ENCODE results near the gene MEOX1.

MEOX1 gene

DNA sequence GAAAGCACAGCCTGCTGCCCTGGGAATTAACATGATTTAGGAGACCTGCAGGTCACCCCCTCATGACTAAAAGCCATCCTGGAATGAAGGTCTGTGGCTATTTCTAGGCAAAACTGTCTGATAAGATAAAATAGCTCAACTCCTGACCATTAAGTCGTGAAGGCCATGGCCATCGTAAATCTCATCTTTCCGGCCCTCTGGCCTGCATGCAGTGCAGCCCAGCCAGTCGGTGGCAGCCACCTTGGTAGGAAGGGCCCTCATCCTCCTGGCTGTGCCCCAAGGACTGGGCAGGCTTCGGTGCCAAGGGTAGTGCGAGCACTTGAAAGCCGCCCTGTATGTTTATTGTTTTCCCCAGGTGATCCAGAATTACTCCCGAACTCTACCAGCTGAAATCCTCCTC lies 18.2 kb upstream of the MEOX1 start:
- Histone ChIP-seq H3K4me3 (ENCODE audit: low read depth, low read length) (no peak overlapping the region), H3K9ac (ENCODE audit: low read length) (no peak overlapping the region), H3K9me3 (ENCODE audit: control insufficient read depth, insufficient read depth, low read depth, low read length) (no peaks in the 10 kb centered on the region), H3K27me3 (ENCODE audit: control insufficient read depth, insufficient read depth, low read length) (no peaks in the 10 kb centered on the region), H3K36me3 (ENCODE audit: control insufficient read depth, insufficient read depth, low read length) (no peaks in the 10 kb centered on the region), H3K27ac (ENCODE audit: low read depth, low read length) (no peak overlapping the region), H3K4me1 (ENCODE audit: control insufficient read depth, insufficient read depth, low read length) (peaks cover 32% of the 10 kb centered on the region)

DNA sequence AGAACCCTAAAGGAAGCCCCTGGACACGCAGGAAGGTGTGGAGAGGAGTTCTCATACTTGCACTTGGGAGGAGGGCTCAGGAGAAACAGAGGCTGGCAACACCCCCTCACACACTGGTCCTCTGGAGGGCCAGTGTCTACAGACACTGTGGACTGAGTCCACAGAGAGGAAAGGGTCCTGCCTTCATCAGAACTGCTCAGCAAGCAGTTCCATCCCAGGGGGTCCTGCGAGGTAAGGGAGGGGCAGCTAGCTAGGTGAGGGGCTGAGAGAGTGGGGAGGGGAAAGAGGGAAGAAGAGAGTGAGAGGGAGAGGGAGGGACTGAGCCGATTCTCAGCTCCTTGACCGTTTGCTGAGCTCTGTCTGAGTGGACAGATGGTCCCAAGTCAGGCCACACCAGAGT lies 17.7 kb upstream of the MEOX1 start:
- H3K4me3 ChIP-seq (ENCODE audit: low read depth, low read length): no peak overlapping the region

GRCh38 chr17:43676471-43676870 lies 14.7 kb upstream of the MEOX1 start:
- peaks cover 32% of the 10 kb centered on the region for H3K4me1 ChIP-seq (ENCODE audit: control insufficient read depth, insufficient read depth, low read length)
- H3K9me3 ChIP-seq (ENCODE audit: control insufficient read depth, insufficient read depth, low read depth, low read length): no peaks in the 10 kb centered on the region
- H3K9ac ChIP-seq (ENCODE audit: low read length): no peak overlapping the region
- H3K27me3 ChIP-seq (ENCODE audit: control insufficient read depth, insufficient read depth, low read length): no peaks in the 10 kb centered on the region
- no peaks in the 10 kb centered on the region for H3K36me3 ChIP-seq (ENCODE audit: control insufficient read depth, insufficient read depth, low read length)
- no peak overlapping the region for H3K27ac ChIP-seq (ENCODE audit: low read depth, low read length)
- H3K4me3 ChIP-seq (ENCODE audit: low read depth, low read length): no peak overlapping the region

More for the DNA sequence above, 17.7 kb upstream of the MEOX1 start:
- no peaks in the 10 kb centered on the region for H3K9me3 ChIP-seq (ENCODE audit: control insufficient read depth, insufficient read depth, low read depth, low read length)
- H3K9ac ChIP-seq (ENCODE audit: low read length): no peak overlapping the region
- no peaks in the 10 kb centered on the region for H3K36me3 ChIP-seq (ENCODE audit: control insufficient read depth, insufficient read depth, low read length)
- H3K27me3 ChIP-seq (ENCODE audit: control insufficient read depth, insufficient read depth, low read length): no peaks in the 10 kb centered on the region
- peaks cover 32% of the 10 kb centered on the region for H3K4me1 ChIP-seq (ENCODE audit: control insufficient read depth, insufficient read depth, low read length)
- no peak overlapping the region for H3K27ac ChIP-seq (ENCODE audit: low read depth, low read length)

DNA sequence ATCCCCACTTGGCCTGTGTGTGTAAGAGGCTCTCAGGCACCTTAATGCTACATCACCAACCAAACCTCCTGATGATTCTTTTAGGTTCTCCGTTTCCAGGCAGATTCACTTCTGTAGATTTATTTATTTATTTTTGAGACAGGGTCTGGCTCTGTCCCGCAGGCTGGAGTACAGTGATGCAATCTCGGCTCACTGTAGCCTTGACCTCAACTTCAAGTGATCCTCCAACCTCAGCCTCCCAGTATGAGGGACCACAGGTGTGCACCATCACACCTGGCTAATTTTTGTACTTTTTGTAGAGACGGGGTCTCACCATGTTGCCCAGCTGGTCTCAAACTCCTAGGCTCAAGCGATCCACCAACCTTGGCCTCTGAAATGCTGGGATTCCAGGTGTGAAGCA lies 12.7 kb upstream of the MEOX1 start:
- no peak overlapping the region for H3K27ac ChIP-seq (ENCODE audit: low read depth, low read length)
- H3K4me1 ChIP-seq (ENCODE audit: control insufficient read depth, insufficient read depth, low read length): peaks cover 38% of the 10 kb centered on the region
- H3K4me3 ChIP-seq (ENCODE audit: low read depth, low read length): no peak overlapping the region
- no peaks in the 10 kb centered on the region for H3K27me3 ChIP-seq (ENCODE audit: control insufficient read depth, insufficient read depth, low read length)
- H3K36me3 ChIP-seq (ENCODE audit: control insufficient read depth, insufficient read depth, low read length): no peaks in the 10 kb centered on the region
- no peaks in the 10 kb centered on the region for H3K9me3 ChIP-seq (ENCODE audit: control insufficient read depth, insufficient read depth, low read depth, low read length)
- no peak overlapping the region for H3K9ac ChIP-seq (ENCODE audit: low read length)

DNA sequence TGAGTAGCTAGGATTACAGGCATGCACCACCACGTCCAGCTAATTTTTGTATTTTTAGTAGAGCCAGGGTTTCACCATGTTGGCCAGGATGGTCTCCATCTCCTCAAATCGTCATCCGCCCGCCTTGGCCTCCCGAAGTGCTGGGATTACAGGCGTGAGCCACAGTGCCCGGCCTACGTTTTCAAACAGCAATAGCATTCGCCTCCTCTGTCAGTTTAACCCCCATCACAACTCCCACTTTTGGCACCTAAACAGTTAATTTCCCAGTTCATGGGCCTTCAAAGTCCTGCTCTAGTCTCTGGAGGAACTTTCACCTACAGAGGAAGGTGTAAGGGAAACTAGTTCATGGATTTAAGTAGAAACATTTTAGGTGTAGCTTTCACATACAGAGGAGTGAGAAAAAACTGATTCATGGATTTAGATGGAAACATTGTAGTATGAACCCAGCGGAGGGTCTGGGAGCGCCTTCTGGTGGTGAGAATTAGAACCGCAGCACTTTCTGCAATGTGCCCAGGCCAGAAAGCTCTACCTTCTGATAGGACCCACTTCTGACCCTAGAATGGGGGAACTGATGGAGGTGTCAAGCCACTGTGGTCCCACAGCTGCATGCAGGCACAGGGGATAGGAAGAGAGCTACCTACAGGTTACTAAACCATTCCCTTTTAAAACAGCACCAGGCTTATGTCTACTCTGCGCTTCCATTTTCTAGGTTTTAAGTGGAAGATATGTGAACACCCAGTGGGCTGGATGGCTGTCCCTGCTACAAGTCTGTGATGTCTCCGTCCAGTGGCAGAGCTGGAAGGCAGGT lies 12.0 kb upstream of the MEOX1 start:
- Histone ChIP-seq H3K9ac (ENCODE audit: low read length) (no peak overlapping the region), H3K27ac (ENCODE audit: low read depth, low read length) (no peak overlapping the region), H3K36me3 (ENCODE audit: control insufficient read depth, insufficient read depth, low read length) (no peaks in the 10 kb centered on the region), H3K4me1 (ENCODE audit: control insufficient read depth, insufficient read depth, low read length) (peaks cover 38% of the 10 kb centered on the region), H3K9me3 (ENCODE audit: control insufficient read depth, insufficient read depth, low read depth, low read length) (no peaks in the 10 kb centered on the region), H3K27me3 (ENCODE audit: control insufficient read depth, insufficient read depth, low read length) (no peaks in the 10 kb centered on the region), H3K4me3 (ENCODE audit: low read depth, low read length) (no peak overlapping the region)

GRCh38 chr17:43671755-43672519 lies 10.2 kb upstream of the MEOX1 start:
- Histone ChIP-seq H3K27ac (ENCODE audit: low read depth, low read length) (no peak overlapping the region), H3K36me3 (ENCODE audit: control insufficient read depth, insufficient read depth, low read length) (no peaks in the 10 kb centered on the region), H3K4me1 (ENCODE audit: control insufficient read depth, insufficient read depth, low read length) (peaks cover 24% of the 10 kb centered on the region), H3K27me3 (ENCODE audit: control insufficient read depth, insufficient read depth, low read length) (no peaks in the 10 kb centered on the region), H3K9ac (ENCODE audit: low read length) (no peak overlapping the region), H3K9me3 (ENCODE audit: control insufficient read depth, insufficient read depth, low read depth, low read length) (no peaks in the 10 kb centered on the region), H3K4me3 (ENCODE audit: low read depth, low read length) (no peak overlapping the region)

GRCh38 chr17:43671031-43671692 lies 9.4 kb upstream of the MEOX1 start:
- Histone ChIP-seq H3K36me3 (ENCODE audit: control insufficient read depth, insufficient read depth, low read length) (no peaks in the 10 kb centered on the region), H3K9ac (ENCODE audit: low read length) (no peak overlapping the region), H3K27ac (ENCODE audit: low read depth, low read length) (no peak overlapping the region), H3K9me3 (ENCODE audit: control insufficient read depth, insufficient read depth, low read depth, low read length) (no peaks in the 10 kb centered on the region), H3K4me3 (ENCODE audit: low read depth, low read length) (no peak overlapping the region), H3K27me3 (ENCODE audit: control insufficient read depth, insufficient read depth, low read length) (no peaks in the 10 kb centered on the region), H3K4me1 (ENCODE audit: control insufficient read depth, insufficient read depth, low read length) (peaks cover 19% of the 10 kb centered on the region)

- peaks cover 23% of the 10 kb centered on the region for H3K4me1 ChIP-seq (ENCODE audit: control insufficient read depth, insufficient read depth, low read length)
- H3K4me3 ChIP-seq (ENCODE audit: low read depth, low read length): no peak overlapping the region
Measured at GRCh38 chr17:43670645-43671030, 8.9 kb upstream of the MEOX1 start.

GRCh38 chr17:43669971-43670644 lies 8.4 kb upstream of the MEOX1 start:
- H3K27me3 ChIP-seq (ENCODE audit: control insufficient read depth, insufficient read depth, low read length): no peaks in the 10 kb centered on the region
- no peaks in the 10 kb centered on the region for H3K9me3 ChIP-seq (ENCODE audit: control insufficient read depth, insufficient read depth, low read depth, low read length)
- no peak overlapping the region for H3K4me3 ChIP-seq (ENCODE audit: low read depth, low read length)
- peaks cover 21% of the 10 kb centered on the region for H3K4me1 ChIP-seq (ENCODE audit: control insufficient read depth, insufficient read depth, low read length)
- no peaks in the 10 kb centered on the region for H3K36me3 ChIP-seq (ENCODE audit: control insufficient read depth, insufficient read depth, low read length)
- H3K27ac ChIP-seq (ENCODE audit: low read depth, low read length): no peak overlapping the region
- H3K9ac ChIP-seq (ENCODE audit: low read length): no peak overlapping the region

More at GRCh38 chr17:43670645-43671030, 8.9 kb upstream of the MEOX1 start:
- H3K9me3 ChIP-seq (ENCODE audit: control insufficient read depth, insufficient read depth, low read depth, low read length): no peaks in the 10 kb centered on the region
- H3K27ac ChIP-seq (ENCODE audit: low read depth, low read length): no peak overlapping the region
- H3K27me3 ChIP-seq (ENCODE audit: control insufficient read depth, insufficient read depth, low read length): no peaks in the 10 kb centered on the region
- no peak overlapping the region for H3K9ac ChIP-seq (ENCODE audit: low read length)
- no peaks in the 10 kb centered on the region for H3K36me3 ChIP-seq (ENCODE audit: control insufficient read depth, insufficient read depth, low read length)

GRCh38 chr17:43667947-43668348 lies 6.2 kb upstream of the MEOX1 start:
- H3K27ac ChIP-seq (ENCODE audit: low read depth, low read length): no peak overlapping the region
- no peaks in the 10 kb centered on the region for H3K9me3 ChIP-seq (ENCODE audit: control insufficient read depth, insufficient read depth, low read depth, low read length)
- no peak overlapping the region for H3K9ac ChIP-seq (ENCODE audit: low read length)
- H3K27me3 ChIP-seq (ENCODE audit: control insufficient read depth, insufficient read depth, low read length): no peaks in the 10 kb centered on the region
- H3K4me3 ChIP-seq (ENCODE audit: low read depth, low read length): no peak overlapping the region
- peaks cover 24% of the 10 kb centered on the region for H3K4me1 ChIP-seq (ENCODE audit: control insufficient read depth, insufficient read depth, low read length)
- H3K36me3 ChIP-seq (ENCODE audit: control insufficient read depth, insufficient read depth, low read length): no peaks in the 10 kb centered on the region

Measured in HUES6 (cell line).